Lung (tissue), 12 donors: Measurements from ENCODE around the gene PRDX2. TPM values are rescaled to one million over a fixed set of nuclear protein-coding genes. Genes with fewer than 3 reads are reported as not detected.

Experiments
- ATAC-seq: fragments of 200-7000 bp; cut with Tn5 transposase; one replicate; pipeline ENCODE4 v1.9.1; 2020; ENCODE audit warnings: moderate number of reproducible peaks; ENCODE audit not compliant: insufficient read depth, low FRiP score
- DNase-seq, 3 donors: peaks; one replicate each; pipeline ENCODE4 v3.0.0-alpha.2; 2013 to 2017
- H3K27ac ChIP-seq, 2 donors: one replicate each; pipeline ENCODE4 v1.5.1; 2013; ENCODE audit warnings: mild to moderate bottlenecking in 2 of 2, moderate library complexity in 2 of 2, control low read depth in 1 of 2, inconsistent platforms in 1 of 2, low read depth in 1 of 2, low read length in 1 of 2
- H3K27me3 ChIP-seq, 3 donors: one replicate each; pipeline ENCODE4 v1.5.1; 2013; ENCODE audit warnings: low read length in 2 of 3; ENCODE audit not compliant: control insufficient read depth in 3 of 3, insufficient read depth in 3 of 3
- H3K36me3 ChIP-seq, 4 donors: one replicate each; pipeline ENCODE4 v1.5.1; 2013; ENCODE audit warnings: low read length in 4 of 4, mild to moderate bottlenecking in 1 of 4, moderate library complexity in 1 of 4; ENCODE audit not compliant: control insufficient read depth in 4 of 4, insufficient read depth in 4 of 4
- H3K4me1 ChIP-seq, 5 donors: one replicate each; pipeline ENCODE4 v1.5.1; 2013; ENCODE audit warnings: low read length in 5 of 5, mild to moderate bottlenecking in 2 of 5, moderate library complexity in 1 of 5; ENCODE audit not compliant: control insufficient read depth in 5 of 5, insufficient read depth in 5 of 5
- H3K4me3 ChIP-seq: one replicate; pipeline ENCODE4 v1.5.1; 2013; ENCODE audit warnings: mild to moderate bottlenecking, control low read depth, moderate library complexity
- H3K9ac ChIP-seq, 2 donors: one replicate each; pipeline ENCODE4 v1.5.1; 2013; ENCODE audit warnings: low read length in 2 of 2, control low read depth in 1 of 2; ENCODE audit not compliant: insufficient read depth in 1 of 2
- H3K9me3 ChIP-seq, 4 donors: one replicate each; pipeline ENCODE4 v1.5.1; 2013; ENCODE audit warnings: low read length in 3 of 4, mild to moderate bottlenecking in 1 of 4, moderate library complexity in 1 of 4; ENCODE audit not compliant: control insufficient read depth in 4 of 4, insufficient read depth in 3 of 4
- WGBS, 2 donors: extraction: QIAGEN DNeasy Blood & Tissue Kit; methylation state at CpG; one replicate each; pipeline ENCODE4 v1.1.7; 2013; 5-methylcytosine and 5-hydroxymethylcytosine counted together
- polyA plus RNA-seq, 2 donors: library from polyadenylated mRNA; stranded (reverse); fragments of 200-250 nt; gene quantifications; one replicate each; pipeline ENCODE4 v1.2.1, GENCODE V29; 2013
- total RNA-seq, 2 donors: library from RNA; depleted of rRNA in 1 of 2; stranded (reverse); fragments of >200 nt in 1 of 2; gene quantifications; one replicate each; pipeline ENCODE4 v1.2.1, GENCODE V29; 2014 to 2021
- TF ChIP-seq, protein P1 (sequence below): IDR thresholded peaks from 2 replicates; pipeline ENCODE4 v1.5.1; 2012; ENCODE audit warnings: mild to moderate bottlenecking; ENCODE audit errors: control extremely low read depth, extremely low read depth
- donor health status: control.
- donor health status: control.
- donor health status: Bipolar disorder and iron deficiency.
- donor health status: healthy.
- donor health status: DM: yes; HTN: yes; CAD: no.

PRDX2 gene
- total and polyA plus RNA-seq, 4 donors: 132 to 196 (median 173) TPM

DNA sequence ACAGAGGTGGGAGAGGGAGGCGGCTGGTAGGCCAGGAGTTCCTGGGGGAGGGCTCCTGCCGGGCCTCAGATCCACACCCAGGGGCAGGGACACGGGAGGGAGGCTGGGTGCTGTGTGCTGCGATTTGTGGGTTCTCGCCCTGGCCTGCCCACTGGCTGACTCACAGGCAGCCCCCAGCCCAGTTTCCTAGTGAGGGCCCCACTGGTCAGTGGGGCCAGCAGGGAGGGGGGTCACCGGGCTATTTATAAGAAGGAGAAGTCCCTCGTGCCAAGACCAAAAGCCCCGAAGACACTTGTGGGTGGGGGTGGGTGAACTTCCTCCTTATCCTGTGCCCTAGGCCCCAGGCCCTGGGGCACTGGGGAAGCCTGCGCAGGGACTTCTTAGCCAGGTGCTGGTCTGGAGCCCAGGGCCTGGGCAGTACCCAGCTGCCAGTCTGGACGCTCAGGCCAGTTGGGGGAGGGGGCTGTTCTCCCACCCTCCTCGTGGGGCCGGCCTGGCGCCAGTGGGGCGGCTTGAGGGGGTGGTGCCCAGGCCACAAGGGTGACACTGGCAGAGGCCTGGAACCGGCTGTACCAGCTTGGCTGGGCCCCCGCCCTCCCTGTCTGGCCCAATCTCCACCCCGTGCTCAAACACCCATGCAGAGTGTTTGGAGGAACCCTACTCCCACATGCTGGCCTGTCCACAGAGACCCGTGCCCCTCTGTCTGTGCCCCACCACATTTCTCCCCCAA is 15.3 kb downstream of the PRDX2 start:
- Histone ChIP-seq H3K36me3 (no peaks in the 10 kb centered on the region), H3K4me3 (no peak overlapping the region), H3K9ac (no peak overlapping the region), H3K27ac (peak overlapping the region; percentile 34 to 87), H3K4me1 (peaks cover 0 to 86% (median 43%) of the 10 kb centered on the region in 5 donors), H3K9me3 (no peaks in the 10 kb centered on the region), H3K27me3 (no peaks in the 10 kb centered on the region)
- ATAC-seq (no peak), DNase-seq (peak; percentile 32 to 62 (median 37))
- 10 to 22% methylated on average over 17 to 18 of the region's 18 CpGs for WGBS, 2 donors
- TF ChIP-seq, protein P1, sequence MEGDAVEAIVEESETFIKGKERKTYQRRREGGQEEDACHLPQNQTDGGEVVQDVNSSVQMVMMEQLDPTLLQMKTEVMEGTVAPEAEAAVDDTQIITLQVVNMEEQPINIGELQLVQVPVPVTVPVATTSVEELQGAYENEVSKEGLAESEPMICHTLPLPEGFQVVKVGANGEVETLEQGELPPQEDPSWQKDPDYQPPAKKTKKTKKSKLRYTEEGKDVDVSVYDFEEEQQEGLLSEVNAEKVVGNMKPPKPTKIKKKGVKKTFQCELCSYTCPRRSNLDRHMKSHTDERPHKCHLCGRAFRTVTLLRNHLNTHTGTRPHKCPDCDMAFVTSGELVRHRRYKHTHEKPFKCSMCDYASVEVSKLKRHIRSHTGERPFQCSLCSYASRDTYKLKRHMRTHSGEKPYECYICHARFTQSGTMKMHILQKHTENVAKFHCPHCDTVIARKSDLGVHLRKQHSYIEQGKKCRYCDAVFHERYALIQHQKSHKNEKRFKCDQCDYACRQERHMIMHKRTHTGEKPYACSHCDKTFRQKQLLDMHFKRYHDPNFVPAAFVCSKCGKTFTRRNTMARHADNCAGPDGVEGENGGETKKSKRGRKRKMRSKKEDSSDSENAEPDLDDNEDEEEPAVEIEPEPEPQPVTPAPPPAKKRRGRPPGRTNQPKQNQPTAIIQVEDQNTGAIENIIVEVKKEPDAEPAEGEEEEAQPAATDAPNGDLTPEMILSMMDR: no peak

GRCh38 chr19:12785431-12786031 is 16.1 kb downstream of the PRDX2 start:
- WGBS, 2 donors: 47 to 48% methylated on average over 4 of the region's 4 CpGs
- Histone ChIP-seq H3K27me3 (no peaks in the 10 kb centered on the region), H3K36me3 (no peaks in the 10 kb centered on the region), H3K27ac (peak overlapping the region; percentile 34 to 87), H3K9ac (peak overlapping the region in 1 of 2 donors; percentile 30), H3K4me3 (no peak overlapping the region), H3K9me3 (no peaks in the 10 kb centered on the region), H3K4me1 (peaks cover 0 to 79% (median 38%) of the 10 kb centered on the region in 5 donors)
- DNase-seq: peak in 2 of 3 donors; percentile 13 to 38
- TF ChIP-seq, protein P1: no peak
- ATAC-seq: no peak

DNA sequence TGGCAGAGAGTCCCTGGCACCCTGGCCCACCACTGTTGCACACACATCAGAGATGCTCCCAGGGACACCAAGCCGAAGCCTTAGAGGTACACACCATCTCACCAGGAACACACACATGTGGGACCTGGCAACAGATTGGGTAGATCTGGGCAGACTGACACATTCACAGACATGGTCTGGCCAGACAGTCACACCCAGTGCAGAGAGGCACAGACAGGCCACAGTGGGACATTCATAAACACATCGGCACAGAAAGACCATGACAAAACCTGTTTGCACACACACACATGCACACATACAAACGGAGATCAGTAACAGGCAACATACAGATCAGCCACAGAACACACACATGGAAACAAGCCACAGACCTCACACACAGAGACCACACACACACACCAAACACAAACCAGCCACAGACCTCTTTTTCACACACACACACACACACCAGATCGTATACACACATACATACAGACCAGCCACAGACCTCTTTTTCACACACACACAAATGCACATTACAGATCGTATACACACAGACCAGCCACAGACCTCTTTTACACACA is 16.6 kb downstream of the PRDX2 start:
- peak overlapping the region; percentile 86 to 87 for H3K27ac ChIP-seq
- H3K4me1 ChIP-seq: peaks cover 0 to 75% (median 36%) of the 10 kb centered on the region in 5 donors
- TF ChIP-seq, protein P1: no peak
- no peak overlapping the region for H3K4me3 ChIP-seq
- no peaks in the 10 kb centered on the region for H3K36me3 ChIP-seq
- H3K27me3 ChIP-seq: no peaks in the 10 kb centered on the region
- ATAC-seq: no peak
- DNase-seq: peak; percentile 53 to 88 (median 67)
- H3K9me3 ChIP-seq: no peaks in the 10 kb centered on the region
- peak overlapping the region in 1 of 2 donors; percentile 30 for H3K9ac ChIP-seq
- 43 to 46% methylated on average over 5 of the region's 5 CpGs for WGBS, 2 donors
